Lower leg skin (tissue), 3 donors: ENCODE data around the gene ITM2B.

Experiments
- POLR2A ChIP-seq, 2 donors: fragments of 450-650 bp; IDR thresholded peaks; one replicate each; pipeline ENCODE4 v1.6.1; 2016 to 2017; ENCODE audit warnings: antibody characterized with exemption in 2 of 2, mild to moderate bottlenecking in 1 of 2, moderate library complexity in 1 of 2
- TF ChIP-seq, protein P1 (sequence below), 3 donors: fragments of 450-650 bp; IDR thresholded peaks; one replicate each; pipeline ENCODE4 v1.5.1; 2016; ENCODE audit warnings: antibody characterized with exemption in 3 of 3, mild to moderate bottlenecking in 3 of 3, moderate library complexity in 2 of 3

DNA sequence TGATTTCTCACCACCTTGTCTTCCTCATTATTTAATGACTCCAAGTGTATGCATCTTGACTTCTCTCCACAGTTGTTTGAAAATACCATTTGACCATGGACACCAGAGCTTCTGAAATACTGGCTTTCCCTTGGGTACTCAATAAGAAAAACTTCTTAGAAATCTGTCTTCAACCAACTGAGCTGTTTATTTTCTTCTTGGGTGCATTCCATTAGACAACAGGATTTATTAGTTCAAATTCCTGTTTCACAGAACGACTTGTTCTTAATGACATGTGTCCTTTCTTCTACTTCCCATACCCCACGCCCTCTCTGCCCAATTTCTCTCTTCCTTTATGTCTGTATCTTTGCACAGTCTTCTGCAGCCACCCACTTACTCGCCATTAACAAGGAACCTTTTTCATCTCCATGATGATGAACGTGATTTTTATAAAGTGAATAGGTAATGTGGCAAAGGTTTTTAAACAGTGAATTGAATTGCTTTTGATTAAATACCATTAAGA lies 11.3 kb upstream of the ITM2B start:
- TF ChIP-seq, protein P1, sequence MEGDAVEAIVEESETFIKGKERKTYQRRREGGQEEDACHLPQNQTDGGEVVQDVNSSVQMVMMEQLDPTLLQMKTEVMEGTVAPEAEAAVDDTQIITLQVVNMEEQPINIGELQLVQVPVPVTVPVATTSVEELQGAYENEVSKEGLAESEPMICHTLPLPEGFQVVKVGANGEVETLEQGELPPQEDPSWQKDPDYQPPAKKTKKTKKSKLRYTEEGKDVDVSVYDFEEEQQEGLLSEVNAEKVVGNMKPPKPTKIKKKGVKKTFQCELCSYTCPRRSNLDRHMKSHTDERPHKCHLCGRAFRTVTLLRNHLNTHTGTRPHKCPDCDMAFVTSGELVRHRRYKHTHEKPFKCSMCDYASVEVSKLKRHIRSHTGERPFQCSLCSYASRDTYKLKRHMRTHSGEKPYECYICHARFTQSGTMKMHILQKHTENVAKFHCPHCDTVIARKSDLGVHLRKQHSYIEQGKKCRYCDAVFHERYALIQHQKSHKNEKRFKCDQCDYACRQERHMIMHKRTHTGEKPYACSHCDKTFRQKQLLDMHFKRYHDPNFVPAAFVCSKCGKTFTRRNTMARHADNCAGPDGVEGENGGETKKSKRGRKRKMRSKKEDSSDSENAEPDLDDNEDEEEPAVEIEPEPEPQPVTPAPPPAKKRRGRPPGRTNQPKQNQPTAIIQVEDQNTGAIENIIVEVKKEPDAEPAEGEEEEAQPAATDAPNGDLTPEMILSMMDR (IDR thresholded peaks at IDR 0.05), result no peak
- no peak for TF ChIP-seq POLR2A (IDR thresholded peaks at IDR 0.05)
